Fibroblast of skin of scalp (primary cell): Measurements from ENCODE around the gene HMGB1. TPM values are rescaled to one million over a fixed set of nuclear protein-coding genes. Genes with fewer than 3 reads are reported as not detected.
A peak's percentile ranks its signal among the peaks of the same experiment; 100 is the strongest.

Experiments
- DNase-seq: peaks from one replicate; pipeline ENCODE4 v3.0.0-alpha.2; 2013
- polyA plus RNA-seq, 2 experiments: library from polyadenylated mRNA; unstranded; fragments of 120-200 nt; gene quantifications; one replicate each; pipeline ENCODE4 v1.2.1, GENCODE V29; 2013; ENCODE audit not compliant: insufficient read length in 2 of 2

HMGB1 gene
- 401 TPM for polyA plus RNA-seq (2013, experiment 1 of 2; ENCODE audit: insufficient read length)
- polyA plus RNA-seq (2013, experiment 2 of 2; ENCODE audit: insufficient read length), result 415 TPM

- peak; percentile 100 for DNase-seq
Observed at GRCh38 chr13:30465593-30466357, at the start of gene HMGB1. Gene HMGB1 (minus strand): TSS chr13:30465936. CDS start chr13:30463680, 2,256 bp downstream.

- no peak for DNase-seq
Observed at GRCh38 chr13:30510811-30511371, 45.2 kb upstream of the HMGB1 start.

GRCh38 chr13:30510091-30510490 lies 44.4 kb upstream of the HMGB1 start:
- DNase-seq, result no peak

DNA sequence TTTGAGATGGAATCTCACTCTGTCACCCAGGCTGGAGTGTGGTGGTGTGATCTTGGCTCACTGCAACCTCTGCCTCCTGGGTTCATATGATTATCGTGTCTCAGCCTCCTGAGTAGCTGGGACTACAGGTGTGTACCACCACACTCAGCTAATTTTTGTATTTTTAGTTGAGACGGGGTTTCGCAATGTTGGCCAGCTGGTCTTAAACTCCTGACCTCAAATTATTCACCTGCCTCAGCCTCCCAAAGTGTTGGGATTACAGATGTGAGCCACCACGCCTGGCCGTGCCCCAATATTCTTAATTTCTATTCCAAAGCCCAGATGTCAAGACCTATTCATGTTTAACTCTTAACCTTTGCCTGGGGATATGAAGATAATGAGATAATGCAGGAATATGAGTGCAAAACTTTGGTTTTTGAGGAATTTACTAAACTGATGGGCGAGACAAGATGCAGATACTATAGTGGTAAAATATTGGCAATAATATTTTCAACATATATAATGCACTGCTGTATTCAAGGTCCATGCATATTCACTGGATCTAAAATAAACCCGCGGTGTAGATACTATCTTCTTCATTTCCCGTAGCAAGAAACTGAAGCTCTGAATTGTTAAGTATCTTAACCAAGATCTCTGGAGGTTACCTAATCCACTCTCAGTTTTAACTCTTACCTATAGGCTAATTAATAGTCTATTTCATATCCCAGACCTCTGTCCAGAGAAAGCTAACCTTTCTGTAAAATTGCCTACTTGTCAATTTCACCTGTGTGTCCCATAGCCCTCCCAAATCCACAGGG lies 43.7 kb upstream of the HMGB1 start:
- no peak for DNase-seq

DNA sequence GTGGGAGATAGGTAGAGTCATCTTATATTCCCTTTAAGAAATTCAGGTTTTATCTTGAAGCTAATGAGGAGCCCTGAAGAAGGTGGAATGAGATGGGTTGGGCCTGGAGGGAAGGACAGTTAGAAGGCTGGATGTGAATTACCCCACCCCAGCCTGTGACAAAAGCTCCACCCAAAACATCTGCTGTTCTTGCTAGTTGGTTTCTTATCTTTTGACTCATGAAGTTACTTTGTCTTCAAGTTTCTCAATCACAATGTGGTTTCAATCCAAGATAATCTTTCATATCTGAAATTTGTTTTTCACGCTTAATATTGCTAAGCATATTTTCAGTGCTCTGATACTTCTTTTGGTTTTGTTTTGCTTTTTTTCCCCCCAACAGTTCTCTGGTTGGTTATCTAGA lies 38.3 kb upstream of the HMGB1 start:
- DNase-seq, result peak; percentile 4

- no peak for DNase-seq
Observed at GRCh38 chr13:30502237-30502636, 36.5 kb upstream of the HMGB1 start.

DNA sequence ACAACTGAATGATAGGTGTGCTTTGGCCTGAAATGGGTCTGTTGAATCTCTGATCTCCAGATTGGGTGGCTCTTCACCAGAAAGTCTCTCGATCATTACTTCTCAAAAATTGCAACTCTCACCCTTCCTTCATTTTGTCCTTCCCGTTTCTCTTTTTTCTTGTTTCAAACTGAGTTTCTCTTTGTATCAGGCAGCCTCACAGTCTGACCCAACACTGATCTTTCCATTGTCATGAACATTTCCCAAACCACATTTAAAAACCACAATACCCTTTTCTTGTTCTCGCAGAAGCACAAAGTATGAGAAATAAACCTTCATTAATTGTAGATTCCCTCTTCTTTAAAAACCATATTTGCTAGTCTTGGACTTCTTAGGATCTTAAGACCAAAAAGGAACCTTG lies 33.6 kb upstream of the HMGB1 start:
- DNase-seq, result no peak

GRCh38 chr13:30496147-30496546 lies 30.4 kb upstream of the HMGB1 start:
- DNase-seq, result no peak

DNA sequence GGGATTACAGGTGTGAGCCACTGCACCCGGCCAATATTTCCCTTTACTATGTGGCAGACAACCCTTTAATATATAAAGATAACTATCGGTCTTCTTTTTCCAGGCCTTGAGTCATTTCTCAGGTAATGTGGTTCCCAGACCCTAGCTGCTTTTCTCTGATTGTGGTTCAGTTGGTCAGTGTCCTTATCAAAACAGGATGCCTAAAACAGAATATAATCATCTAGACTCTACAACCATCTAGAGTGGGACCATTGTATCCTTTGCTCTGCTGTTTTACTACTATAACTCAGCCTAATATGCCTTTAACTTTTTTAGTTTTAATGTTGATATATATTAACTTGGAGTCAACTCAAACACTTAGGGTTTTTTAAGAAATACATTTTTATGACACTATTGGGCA lies 30.0 kb upstream of the HMGB1 start:
- no peak for DNase-seq

DNA sequence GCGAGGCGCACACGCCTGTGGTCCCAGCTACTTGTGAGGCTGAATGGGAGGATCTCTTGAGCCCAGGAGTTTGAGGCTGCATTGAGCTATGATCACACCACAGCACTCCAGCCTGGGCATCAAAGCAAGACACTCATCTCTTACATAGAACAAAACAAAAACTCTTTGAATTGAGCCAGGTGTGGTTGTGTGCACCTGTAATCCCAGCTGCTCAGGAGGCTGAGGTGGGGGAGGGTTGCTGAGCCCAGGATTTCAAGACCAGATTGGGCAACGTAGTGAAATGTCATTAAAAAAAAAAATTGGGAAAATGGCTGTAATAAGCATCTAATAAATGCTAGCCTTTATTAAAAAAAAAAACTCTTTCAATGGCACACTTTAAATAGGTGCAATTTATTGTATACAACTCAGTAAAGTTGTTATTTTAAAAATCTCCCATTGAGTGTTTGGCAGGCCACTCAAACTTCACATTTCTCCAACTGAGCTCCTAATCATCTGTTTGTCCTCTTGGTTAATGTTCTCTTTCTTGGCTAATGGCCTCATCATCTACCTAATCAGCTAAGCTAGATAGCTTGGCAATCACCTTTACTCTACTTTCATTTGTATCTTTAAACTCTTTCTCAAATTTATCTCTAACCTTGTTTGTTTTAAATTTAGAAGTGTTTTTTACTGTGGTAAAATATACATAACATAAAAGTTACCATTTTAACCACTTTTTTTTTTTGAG lies 28.1 kb upstream of the HMGB1 start:
- DNase-seq, result no peak

- no peak for DNase-seq
Observed at GRCh38 chr13:30487075-30487470, 21.3 kb upstream of the HMGB1 start.

DNA sequence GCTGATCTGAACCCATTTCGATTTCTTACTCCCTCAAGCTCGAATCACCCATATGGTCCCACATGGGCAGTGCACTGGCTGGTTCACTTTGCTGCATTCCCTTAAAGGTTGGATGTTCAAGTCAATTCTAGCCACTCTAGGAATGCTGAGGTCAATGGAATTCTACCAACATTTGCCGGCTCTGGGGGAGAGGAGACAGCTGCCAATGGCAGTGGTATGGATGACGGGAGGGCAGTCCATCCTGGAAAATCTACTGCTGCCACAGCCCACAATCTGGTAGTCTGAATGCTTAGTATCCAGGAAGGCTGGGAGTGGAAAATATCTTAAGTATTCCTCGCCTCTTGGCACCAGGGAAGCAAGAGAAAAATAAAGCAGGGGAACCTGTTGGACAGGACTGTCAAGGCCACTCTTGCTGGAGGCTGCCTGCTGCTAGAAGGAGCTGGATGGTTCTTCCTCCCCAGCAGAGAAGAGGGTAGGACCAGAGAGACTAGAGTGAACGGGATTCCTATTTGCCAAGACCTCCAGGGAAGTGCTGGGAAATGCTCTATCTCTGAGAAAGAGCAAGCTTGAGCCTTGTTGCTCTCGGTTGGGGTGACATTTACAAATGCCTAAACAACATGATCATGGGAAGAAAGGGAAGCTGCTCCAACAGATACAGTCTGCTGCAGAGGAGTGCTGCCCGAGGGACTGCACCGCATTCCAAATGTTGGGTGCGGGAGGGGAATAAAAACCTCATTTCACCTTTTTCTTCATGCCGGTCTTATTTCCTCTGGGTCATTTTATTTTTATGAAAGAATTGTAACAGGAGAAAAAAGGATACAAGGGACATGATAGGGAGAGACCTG lies 20.7 kb upstream of the HMGB1 start:
- DNase-seq, result peak; percentile 11

DNA sequence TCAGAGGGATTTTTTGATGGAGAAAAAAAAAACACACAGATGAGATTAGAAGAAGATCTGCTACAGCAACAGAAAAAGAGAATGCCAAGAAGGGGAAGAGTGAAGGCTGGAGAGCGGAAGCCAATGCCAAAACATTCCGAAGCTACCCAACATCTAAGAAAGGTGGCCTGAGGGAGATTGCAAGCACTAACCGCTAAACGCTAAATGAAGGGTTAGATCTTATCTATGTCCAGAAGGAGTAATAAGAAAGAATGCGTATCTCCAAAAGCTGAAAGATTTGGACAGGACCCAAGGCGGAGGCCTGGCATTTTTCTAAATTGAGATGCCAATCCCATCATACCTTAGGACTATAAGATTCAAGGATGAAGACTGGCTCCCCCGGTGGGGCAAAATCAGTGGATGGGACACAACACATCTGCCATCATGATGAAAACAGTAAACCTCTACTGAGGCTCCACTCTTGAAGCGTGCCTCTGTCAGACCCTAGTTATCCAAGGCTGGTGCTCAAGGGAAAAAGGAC lies 15.6 kb upstream of the HMGB1 start:
- DNase-seq, result no peak

DNA sequence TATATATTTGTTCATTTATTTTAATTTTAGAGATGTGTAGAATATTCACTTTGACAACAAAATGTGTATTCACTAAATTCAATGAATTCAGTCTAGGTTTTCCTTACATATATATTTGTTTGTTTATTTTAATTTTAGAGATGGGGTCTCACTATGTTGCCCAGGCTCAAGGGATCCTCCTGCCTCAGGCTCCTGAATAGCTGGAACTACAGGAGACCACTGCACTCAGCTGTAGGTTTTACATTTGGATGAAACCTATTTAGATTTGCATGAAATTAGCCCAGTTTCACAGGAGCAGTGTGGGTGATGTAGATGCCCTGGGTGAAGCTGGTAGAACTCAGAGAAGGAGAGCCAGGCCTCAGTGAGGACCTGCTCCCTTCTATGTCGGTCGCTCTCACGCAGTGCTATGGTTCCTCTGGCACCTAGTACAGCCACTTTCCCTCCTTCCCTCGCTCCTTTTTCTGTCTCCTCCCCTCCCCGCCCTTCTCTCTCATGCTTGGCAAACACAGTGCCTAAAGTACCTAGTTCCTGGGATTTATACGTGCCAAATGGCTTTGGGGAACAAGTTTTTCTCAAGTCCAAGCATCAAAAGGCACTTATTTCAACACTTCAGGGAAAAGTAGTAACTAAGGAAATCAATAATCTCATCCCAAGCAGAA lies 14.7 kb upstream of the HMGB1 start:
- DNase-seq, result no peak

GRCh38 chr13:30479883-30480219 lies 14.1 kb upstream of the HMGB1 start:
- DNase-seq, result no peak

DNA sequence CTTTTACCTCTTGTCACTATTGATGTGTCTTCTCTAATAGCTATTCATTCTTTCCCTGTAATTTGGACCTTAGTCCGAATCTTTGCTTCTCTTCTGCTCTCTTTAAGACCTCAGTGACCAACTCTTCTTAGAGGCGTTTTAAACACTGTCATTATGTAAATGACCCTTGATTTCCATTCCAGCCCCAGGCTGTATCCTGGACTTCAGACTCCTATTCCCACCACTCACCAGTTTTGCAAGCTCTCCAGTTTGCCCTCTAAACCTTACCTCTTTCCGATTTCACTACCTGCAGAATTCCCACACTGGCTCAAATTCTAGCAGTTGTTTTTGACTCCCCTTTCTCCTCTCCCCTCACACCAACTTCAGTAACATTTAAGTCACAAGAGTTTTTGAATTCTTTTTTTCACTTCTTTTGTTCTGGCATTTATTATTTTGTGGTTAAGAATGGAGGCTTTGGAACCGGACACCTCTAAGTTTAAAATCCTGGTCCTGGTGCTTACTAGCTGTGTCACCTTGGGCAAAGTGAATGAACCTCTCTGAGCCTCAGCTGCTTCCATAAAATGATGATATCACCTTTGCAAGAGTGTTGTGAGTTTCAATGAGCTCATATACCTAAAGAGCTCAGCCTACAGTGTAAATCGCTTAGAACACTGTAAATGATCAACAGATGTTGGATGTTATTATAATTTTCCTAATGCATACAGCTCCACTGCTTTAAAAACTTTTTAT lies 13.6 kb upstream of the HMGB1 start:
- no peak for DNase-seq

GRCh38 chr13:30477346-30478195 lies 11.8 kb upstream of the HMGB1 start:
- DNase-seq, result no peak

GRCh38 chr13:30473675-30474074 lies 7.9 kb upstream of the HMGB1 start:
- no peak for DNase-seq

GRCh38 chr13:30466841-30467252 lies 1.1 kb upstream of the HMGB1 start:
- no peak for DNase-seq

DNA sequence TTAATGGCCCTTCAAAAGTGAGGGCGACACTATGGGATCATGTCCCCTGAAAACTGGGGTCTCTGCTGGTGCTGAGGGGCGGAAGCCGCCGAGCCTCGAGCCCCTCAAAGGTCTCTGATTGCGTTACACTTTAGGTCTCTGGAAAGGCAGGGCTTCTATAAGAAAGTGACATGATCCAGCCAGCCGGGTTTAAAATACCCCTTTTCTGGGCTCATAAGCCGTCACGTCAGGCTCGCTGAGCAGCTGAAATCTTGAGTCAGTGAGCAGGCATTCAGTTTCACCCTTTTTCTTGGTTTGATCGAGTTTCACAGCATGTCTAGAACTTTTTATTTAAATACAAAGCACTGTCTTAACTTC lies 600 bp upstream of the HMGB1 start:
- peak; percentile 33 for DNase-seq
